H1 (cell line): ENCODE results near the gene MYNN. TPM values are rescaled to one million over a fixed set of nuclear protein-coding genes. Genes with fewer than 3 reads are reported as not detected.
A peak's percentile ranks its signal among the peaks of the same experiment; 100 is the strongest.

Source experiments
- BRCA1 ChIP-seq: IDR thresholded peaks from 2 replicates; pipeline ENCODE4 v1.6.1; 2012; ENCODE audit warnings: low read depth, low read length, improper control_type of control experiment
- CHD2 ChIP-seq: IDR thresholded peaks from 2 replicates; pipeline ENCODE4 v1.6.1; 2012; ENCODE audit warnings: low read length, improper control_type of control experiment
- HDAC2 ChIP-seq, 2 experiments: fragments of 300-600 bp in 1 of 2; sonication (generic) in 1 of 2; IDR thresholded peaks; 2 replicates each; pipeline ENCODE4 v1.6.1; 2011 to 2012; ENCODE audit warnings: low read depth in 2 of 2, low read length in 2 of 2, mild to moderate bottlenecking in 2 of 2, moderate library complexity in 2 of 2, borderline replicate concordance in 1 of 2, inconsistent platforms in 1 of 2
- RAD21 ChIP-seq, 2 experiments: IDR thresholded peaks in 1 of 2; conservative IDR thresholded peaks in 1 of 2; 2 replicates each; pipeline ENCODE4 v1.6.1; 2011; ENCODE audit warnings: low read depth in 2 of 2, low read length in 2 of 2, improper control_type of control experiment in 1 of 2, inconsistent platforms in 1 of 2, mild to moderate bottlenecking in 1 of 2, moderate library complexity in 1 of 2
- SIRT6 ChIP-seq: IDR thresholded peaks from one replicate; pipeline ENCODE4 v1.7.1; 2012; ENCODE audit warnings: low read length, inconsistent platforms
- SUZ12 ChIP-seq: fragments of 200-600 bp; sonication (generic); IDR thresholded peaks from 2 replicates; pipeline ENCODE4 v1.6.1; 2012; ENCODE audit warnings: mild to moderate bottlenecking, inconsistent platforms, low read length, moderate library complexity, mixed read lengths
- TAF1 ChIP-seq: IDR thresholded peaks from 2 replicates; pipeline ENCODE4 v1.6.1; 2011; ENCODE audit warnings: mild to moderate bottlenecking, low read depth, low read length
- TBP ChIP-seq: IDR thresholded peaks from 2 replicates; pipeline ENCODE4 v1.6.1; 2011; ENCODE audit warnings: low read depth, low read length, improper control_type of control experiment
- polyA plus RNA-seq, 7 experiments: library from polyadenylated mRNA; depleted of rRNA in 3 of 7; stranded (reverse) in 5 of 7; unstranded in 2 of 7; fragments of >200 nt in 5 of 7; fragments of 200-250 nt in 2 of 7; gene quantifications; 1 replicate in 5 of 7; 2 replicates in 1 of 7; 4 replicates in 1 of 7; pipeline versions ENCODE4 v1.2.1 to v1.2.3, GENCODE V29; 2011 to 2013; ENCODE audit warnings: missing spikeins in 2 of 7, mixed read lengths in 2 of 7
- total RNA-seq: library from RNA; stranded (reverse); fragmentation: NEBNext Ultra II Directional; extraction: Animal tissue kit (Norgen Biotek cat#: 25700); gene quantifications from 2 replicates; pipeline ENCODE4 v1.2.1, GENCODE V29; 2021
- TF ChIP-seq, protein P1 (sequence below): fragments of 300-600 bp; sonication (generic); IDR thresholded peaks from 2 replicates; pipeline ENCODE4 v1.7.1; 2012; ENCODE audit warnings: low read length, moderate library complexity, mild to moderate bottlenecking, inconsistent platforms; ENCODE audit not compliant: insufficient replicate concordance

Gene MYNN
- total and polyA plus RNA-seq, 2 of the 8 experiments (the other 6 are each of a cell fraction or from before 2014, with no cell fraction given), result 7.3 to 15.2 TPM

- TF ChIP-seq CHD2 (peak; percentile 98), HDAC2 (IDR thresholded peaks at IDR 0.05; ENCODE audit: borderline replicate concordance in 1 of 2, low read depth in 2 of 2, low read length in 2 of 2) (0 out of 4 replicates have a peak, but pooled peaks of 1 of the 2 experiments have one; percentile 25), RAD21 (IDR thresholded peaks at IDR 0.05 in 1 of 2, conservative IDR thresholded peaks at IDR 0.05 in 1 of 2; ENCODE audit: low read depth in 2 of 2, low read length in 2 of 2) (no peak), BRCA1 (peak; percentile 92), TAF1 (peak; percentile 89), SIRT6 (no peak), SUZ12 (no peak), TBP (peak; percentile 96)
- TF ChIP-seq, protein P1, sequence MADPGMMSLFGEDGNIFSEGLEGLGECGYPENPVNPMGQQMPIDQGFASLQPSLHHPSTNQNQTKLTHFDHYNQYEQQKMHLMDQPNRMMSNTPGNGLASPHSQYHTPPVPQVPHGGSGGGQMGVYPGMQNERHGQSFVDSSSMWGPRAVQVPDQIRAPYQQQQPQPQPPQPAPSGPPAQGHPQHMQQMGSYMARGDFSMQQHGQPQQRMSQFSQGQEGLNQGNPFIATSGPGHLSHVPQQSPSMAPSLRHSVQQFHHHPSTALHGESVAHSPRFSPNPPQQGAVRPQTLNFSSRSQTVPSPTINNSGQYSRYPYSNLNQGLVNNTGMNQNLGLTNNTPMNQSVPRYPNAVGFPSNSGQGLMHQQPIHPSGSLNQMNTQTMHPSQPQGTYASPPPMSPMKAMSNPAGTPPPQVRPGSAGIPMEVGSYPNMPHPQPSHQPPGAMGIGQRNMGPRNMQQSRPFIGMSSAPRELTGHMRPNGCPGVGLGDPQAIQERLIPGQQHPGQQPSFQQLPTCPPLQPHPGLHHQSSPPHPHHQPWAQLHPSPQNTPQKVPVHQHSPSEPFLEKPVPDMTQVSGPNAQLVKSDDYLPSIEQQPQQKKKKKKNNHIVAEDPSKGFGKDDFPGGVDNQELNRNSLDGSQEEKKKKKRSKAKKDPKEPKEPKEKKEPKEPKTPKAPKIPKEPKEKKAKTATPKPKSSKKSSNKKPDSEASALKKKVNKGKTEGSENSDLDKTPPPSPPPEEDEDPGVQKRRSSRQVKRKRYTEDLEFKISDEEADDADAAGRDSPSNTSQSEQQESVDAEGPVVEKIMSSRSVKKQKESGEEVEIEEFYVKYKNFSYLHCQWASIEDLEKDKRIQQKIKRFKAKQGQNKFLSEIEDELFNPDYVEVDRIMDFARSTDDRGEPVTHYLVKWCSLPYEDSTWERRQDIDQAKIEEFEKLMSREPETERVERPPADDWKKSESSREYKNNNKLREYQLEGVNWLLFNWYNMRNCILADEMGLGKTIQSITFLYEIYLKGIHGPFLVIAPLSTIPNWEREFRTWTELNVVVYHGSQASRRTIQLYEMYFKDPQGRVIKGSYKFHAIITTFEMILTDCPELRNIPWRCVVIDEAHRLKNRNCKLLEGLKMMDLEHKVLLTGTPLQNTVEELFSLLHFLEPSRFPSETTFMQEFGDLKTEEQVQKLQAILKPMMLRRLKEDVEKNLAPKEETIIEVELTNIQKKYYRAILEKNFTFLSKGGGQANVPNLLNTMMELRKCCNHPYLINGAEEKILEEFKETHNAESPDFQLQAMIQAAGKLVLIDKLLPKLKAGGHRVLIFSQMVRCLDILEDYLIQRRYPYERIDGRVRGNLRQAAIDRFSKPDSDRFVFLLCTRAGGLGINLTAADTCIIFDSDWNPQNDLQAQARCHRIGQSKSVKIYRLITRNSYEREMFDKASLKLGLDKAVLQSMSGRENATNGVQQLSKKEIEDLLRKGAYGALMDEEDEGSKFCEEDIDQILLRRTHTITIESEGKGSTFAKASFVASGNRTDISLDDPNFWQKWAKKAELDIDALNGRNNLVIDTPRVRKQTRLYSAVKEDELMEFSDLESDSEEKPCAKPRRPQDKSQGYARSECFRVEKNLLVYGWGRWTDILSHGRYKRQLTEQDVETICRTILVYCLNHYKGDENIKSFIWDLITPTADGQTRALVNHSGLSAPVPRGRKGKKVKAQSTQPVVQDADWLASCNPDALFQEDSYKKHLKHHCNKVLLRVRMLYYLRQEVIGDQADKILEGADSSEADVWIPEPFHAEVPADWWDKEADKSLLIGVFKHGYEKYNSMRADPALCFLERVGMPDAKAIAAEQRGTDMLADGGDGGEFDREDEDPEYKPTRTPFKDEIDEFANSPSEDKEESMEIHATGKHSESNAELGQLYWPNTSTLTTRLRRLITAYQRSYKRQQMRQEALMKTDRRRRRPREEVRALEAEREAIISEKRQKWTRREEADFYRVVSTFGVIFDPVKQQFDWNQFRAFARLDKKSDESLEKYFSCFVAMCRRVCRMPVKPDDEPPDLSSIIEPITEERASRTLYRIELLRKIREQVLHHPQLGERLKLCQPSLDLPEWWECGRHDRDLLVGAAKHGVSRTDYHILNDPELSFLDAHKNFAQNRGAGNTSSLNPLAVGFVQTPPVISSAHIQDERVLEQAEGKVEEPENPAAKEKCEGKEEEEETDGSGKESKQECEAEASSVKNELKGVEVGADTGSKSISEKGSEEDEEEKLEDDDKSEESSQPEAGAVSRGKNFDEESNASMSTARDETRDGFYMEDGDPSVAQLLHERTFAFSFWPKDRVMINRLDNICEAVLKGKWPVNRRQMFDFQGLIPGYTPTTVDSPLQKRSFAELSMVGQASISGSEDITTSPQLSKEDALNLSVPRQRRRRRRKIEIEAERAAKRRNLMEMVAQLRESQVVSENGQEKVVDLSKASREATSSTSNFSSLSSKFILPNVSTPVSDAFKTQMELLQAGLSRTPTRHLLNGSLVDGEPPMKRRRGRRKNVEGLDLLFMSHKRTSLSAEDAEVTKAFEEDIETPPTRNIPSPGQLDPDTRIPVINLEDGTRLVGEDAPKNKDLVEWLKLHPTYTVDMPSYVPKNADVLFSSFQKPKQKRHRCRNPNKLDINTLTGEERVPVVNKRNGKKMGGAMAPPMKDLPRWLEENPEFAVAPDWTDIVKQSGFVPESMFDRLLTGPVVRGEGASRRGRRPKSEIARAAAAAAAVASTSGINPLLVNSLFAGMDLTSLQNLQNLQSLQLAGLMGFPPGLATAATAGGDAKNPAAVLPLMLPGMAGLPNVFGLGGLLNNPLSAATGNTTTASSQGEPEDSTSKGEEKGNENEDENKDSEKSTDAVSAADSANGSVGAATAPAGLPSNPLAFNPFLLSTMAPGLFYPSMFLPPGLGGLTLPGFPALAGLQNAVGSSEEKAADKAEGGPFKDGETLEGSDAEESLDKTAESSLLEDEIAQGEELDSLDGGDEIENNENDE, result no peak
Measured at GRCh38 chr3:169764882-169765612, 8.1 kb upstream of the MYNN start, which contains the start of gene TERC (continued).
